HG02571 (cell line): ENCODE data around the gene NXPE3.

Experiments used
- ATAC-seq: cut with Tn5 transposase; IDR thresholded peaks from one replicate; pipeline ENCODE4 v1.9.1; 2021; ENCODE audit warnings: mild to moderate bottlenecking, moderate library complexity; ENCODE audit not compliant: unreplicated experiment

Gene NXPE3

GRCh38 chr3:101828276-101828675 is 49.3 kb downstream of the NXPE3 start:
- no peak for ATAC-seq

DNA sequence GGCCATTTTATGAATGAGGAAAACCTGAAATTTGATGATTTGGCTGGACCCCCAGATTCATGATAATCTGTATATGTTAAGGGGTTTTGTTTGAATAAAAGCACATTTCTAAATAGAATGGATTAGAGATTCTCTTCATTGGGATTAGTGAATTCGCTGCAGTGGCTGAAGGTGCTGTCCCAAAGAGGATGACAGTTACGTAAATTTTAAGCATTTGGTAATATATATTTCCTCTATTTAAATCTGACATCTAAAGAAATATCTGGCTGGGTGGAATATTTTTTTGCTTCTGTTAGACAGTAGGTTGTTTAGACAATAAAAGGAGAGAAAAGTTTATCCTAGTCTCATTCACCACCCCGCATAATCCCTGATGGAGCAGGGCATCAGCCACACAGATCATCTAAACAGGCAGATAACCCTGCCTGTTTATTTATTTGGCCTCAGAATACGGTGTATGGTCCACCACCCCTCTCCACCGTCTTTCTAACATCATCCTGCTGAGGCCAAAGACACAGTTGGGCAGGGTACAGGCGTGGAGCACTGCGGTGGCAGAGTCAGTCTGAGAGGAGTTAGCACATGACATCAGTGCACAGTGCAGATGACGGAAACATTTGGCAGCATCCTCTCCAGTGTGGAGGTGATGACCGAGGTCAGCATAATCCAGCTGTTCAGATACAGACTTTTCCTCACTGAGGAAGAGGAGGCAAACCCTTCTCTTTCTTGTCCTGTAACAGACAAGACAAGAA is 49.9 kb downstream of the NXPE3 start:
- peak; percentile 48 for ATAC-seq

DNA sequence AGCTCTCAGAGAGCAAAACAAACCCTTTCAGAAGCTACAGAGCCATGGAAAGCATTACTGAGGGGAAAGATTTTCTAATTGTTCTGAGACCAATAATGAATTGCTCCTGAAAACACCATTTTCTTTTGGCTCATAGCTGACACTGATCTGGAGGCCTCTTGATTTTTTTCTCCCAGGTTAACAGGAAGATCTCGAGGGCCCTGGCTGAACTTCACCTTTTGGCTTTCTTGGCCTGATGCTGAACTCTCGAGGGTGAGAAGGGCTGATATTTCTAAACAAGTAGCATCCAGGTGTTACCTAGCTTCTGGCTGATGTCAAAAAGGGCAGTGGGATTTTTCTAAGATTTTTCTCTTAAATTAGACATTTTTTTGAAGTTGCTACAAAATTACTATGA is 50.4 kb downstream of the NXPE3 start:
- ATAC-seq: no peak

GRCh38 chr3:101829874-101830273 is 50.9 kb downstream of the NXPE3 start:
- no peak for ATAC-seq

DNA sequence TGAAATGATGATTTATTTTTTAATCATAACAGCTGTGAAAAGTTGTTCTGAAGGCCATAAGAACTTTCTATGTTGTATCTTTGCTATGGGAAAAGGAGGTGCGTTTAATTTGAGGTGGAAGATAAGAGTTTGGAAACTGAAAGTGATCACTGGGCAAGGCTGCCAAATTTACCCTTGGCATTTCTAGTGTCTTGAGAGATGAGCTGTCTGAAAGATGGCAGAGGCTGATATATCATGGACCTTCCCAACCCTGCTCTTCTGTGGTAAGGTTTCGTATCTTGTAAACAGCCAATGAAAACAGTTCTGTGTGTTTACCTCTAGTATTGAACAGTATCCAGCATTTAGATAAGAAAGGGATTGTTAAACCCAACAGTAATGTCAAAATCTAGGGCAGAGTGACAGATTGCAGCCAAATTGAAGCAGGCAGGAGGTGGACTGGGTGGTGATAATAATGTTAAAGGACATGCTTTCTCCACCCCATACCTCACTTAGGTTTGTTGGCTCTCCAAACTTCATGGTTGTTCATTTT is 54.5 kb downstream of the NXPE3 start:
- no peak for ATAC-seq

GRCh38 chr3:101835676-101836075 is 56.7 kb downstream of the NXPE3 start:
- ATAC-seq: no peak

DNA sequence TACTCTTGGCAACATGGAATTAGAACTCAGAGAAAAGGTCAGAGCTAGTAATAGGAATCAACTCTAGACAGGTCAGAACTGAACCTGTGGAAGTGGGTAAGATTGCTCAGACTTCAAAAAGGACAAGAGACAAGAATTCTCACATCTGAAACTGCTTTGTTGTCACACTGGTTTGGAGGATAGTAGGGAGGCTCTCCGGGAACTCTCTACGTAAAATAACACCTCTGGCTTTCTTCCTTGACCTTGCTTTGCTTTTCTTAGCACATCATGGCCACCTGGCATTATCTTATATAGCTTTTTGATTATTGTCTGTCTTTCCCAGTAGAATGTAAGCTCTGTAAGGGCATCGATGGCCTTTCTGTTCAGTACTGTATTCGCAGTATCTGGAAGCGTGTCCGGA is 57.1 kb downstream of the NXPE3 start:
- no peak for ATAC-seq

- ATAC-seq: no peak
Measured at GRCh38 chr3:101836652-101837598, 57.9 kb downstream of the NXPE3 start.

- no peak for ATAC-seq
Measured at GRCh38 chr3:101838691-101839090, 59.7 kb downstream of the NXPE3 start.

- ATAC-seq: no peak
Measured at GRCh38 chr3:101840066-101840465, 61.1 kb downstream of the NXPE3 start.

- no peak for ATAC-seq
Measured at GRCh38 chr3:101842245-101842934, 63.4 kb downstream of the NXPE3 start.

DNA sequence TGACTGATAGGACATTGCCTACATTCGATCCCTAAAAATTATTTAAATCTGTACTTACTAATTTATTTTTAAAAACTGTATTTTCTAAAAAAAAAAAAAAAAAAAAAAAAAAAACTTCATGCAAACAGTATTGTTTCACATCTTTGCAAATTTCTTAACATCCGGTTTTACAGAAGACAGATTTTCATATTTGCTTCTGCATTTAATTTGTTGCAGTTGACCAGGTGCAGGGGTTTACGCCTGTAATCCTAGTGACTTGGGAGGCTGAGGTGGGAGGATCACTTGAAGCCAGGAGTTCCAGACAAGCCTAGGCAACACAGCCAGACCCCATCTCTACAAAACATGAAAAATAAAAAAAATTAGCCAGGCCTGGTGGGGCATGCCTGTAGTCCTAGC is 63.9 kb downstream of the NXPE3 start:
- ATAC-seq: no peak

- no peak for ATAC-seq
Measured at GRCh38 chr3:101845425-101845824, 66.4 kb downstream of the NXPE3 start.

- ATAC-seq: no peak
Measured at GRCh38 chr3:101846709-101847108, 67.7 kb downstream of the NXPE3 start.

DNA sequence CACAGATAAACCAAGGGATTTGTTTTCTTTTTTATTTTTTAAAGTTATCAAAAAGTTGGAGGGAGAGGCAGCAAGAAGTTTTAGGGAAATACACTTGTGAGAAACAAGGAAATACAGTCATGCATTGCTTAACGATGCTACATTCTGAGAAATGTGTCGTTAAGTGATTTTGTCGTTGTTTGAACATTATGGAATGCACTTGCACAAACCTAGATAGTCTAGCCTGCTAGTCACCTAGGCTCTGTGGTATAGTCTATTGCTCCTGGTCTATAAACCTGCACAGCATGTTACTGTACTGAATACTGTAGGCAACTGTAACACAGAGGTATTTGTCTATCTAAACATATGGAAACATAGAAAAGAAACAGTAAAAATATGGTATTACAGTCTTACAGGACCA is 68.3 kb downstream of the NXPE3 start:
- ATAC-seq: no peak

- ATAC-seq: no peak
Measured at GRCh38 chr3:101848326-101848725, 69.3 kb downstream of the NXPE3 start.

GRCh38 chr3:101848754-101849713 is 70.0 kb downstream of the NXPE3 start, which contains the start of gene NFKBIZ:
TSS of gene NFKBIZ (plus strand) at chr3:101849514. CDS start at chr3:101849629, 115 bp downstream.
- peak; percentile 79 for ATAC-seq

DNA sequence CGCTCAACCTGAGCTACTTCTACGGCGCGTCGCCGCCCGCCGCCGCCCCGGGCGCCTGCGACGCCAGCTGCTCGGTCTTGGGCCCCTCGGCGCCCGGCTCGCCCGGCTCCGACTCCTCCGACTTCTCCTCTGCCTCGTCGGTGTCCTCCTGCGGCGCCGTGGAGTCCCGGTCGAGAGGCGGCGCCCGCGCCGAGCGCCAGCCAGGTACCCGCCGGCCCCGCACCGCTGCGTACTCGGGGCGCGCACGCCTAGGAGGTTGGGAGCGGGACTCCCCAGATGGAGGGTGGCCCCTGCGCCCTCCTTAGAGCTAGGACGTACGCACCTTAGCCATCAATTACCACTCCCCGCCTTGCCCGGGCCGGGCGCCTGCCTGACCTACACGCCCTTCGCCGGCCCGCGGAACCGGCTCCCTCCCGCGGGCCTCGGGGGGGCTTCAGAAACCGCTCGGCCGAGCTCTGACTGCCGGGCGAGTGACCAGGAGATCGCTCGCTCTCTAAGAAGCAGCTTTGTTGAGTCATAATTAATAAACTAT is 70.8 kb downstream of the NXPE3 start:
- peak; percentile 29 for ATAC-seq

GRCh38 chr3:101850246-101851051 is 71.4 kb downstream of the NXPE3 start:
- ATAC-seq: peak; percentile 20
